Mesendoderm (in vitro differentiated cells): Measurements from ENCODE around the gene PRR33.

ENCODE experiments used
- DNase-seq: peaks from one replicate; pipeline ENCODE4 v3.0.0; 2013
- H2AK5ac ChIP-seq: 2 replicates; pipeline ENCODE4 v1.6.1; 2013; ENCODE audit warnings: low read length, inconsistent platforms
- H2BK120ac ChIP-seq: 2 replicates; pipeline ENCODE4 v1.6.1; 2013; ENCODE audit warnings: low read depth, mild to moderate bottlenecking, low read length, moderate library complexity, mixed read lengths
- H2BK15ac ChIP-seq: replicated peaks from 2 replicates; pipeline ENCODE4 v1.6.1; 2013; ENCODE audit warnings: low read depth, mild to moderate bottlenecking, moderate library complexity
- H2BK5ac ChIP-seq: 2 replicates; pipeline ENCODE4 v1.6.1; 2013; ENCODE audit warnings: low read length, inconsistent platforms
- H3K18ac ChIP-seq: 2 replicates; pipeline ENCODE4 v1.6.1; 2013; ENCODE audit warnings: mild to moderate bottlenecking, low read length, mixed read lengths
- H3K23ac ChIP-seq: one replicate; pipeline ENCODE4 v1.6.1; 2013; ENCODE audit warnings: low read length
- H3K27ac ChIP-seq: 2 replicates; pipeline ENCODE4 v1.5.1; 2013; ENCODE audit warnings: low read depth, mild to moderate bottlenecking, inconsistent platforms, low read length, moderate library complexity
- H3K27me3 ChIP-seq: 2 replicates; pipeline ENCODE4 v1.6.1; 2013; ENCODE audit warnings: low read length, control low read depth, mild to moderate bottlenecking, inconsistent platforms; ENCODE audit not compliant: insufficient read depth, poor library complexity
- H3K36me3 ChIP-seq: 2 replicates; pipeline ENCODE4 v1.6.1; 2013; ENCODE audit warnings: low read length, inconsistent platforms; ENCODE audit not compliant: control insufficient read depth, insufficient read depth
- H3K4ac ChIP-seq: one replicate; pipeline ENCODE4 v1.6.1; 2013; ENCODE audit warnings: low read depth, mild to moderate bottlenecking, low read length, moderate library complexity
- H3K4me1 ChIP-seq: 2 replicates; pipeline ENCODE4 v1.6.1; 2013; ENCODE audit warnings: low read depth, low read length, inconsistent platforms; ENCODE audit not compliant: control insufficient read depth
- H3K4me2 ChIP-seq: 2 replicates; pipeline ENCODE4 v1.6.1; 2013; ENCODE audit warnings: low read length
- H3K4me3 ChIP-seq: 2 replicates; pipeline ENCODE4 v1.5.1; 2013; ENCODE audit warnings: mild to moderate bottlenecking, low read length
- H3K56ac ChIP-seq: one replicate; pipeline ENCODE4 v1.6.1; 2013; ENCODE audit warnings: low read length
- H3K79me1 ChIP-seq: 2 replicates; pipeline ENCODE4 v1.6.1; 2013; ENCODE audit warnings: low read length, inconsistent platforms
- H3K79me2 ChIP-seq: 2 replicates; pipeline ENCODE4 v1.6.1; 2013; ENCODE audit warnings: mild to moderate bottlenecking, low read length; ENCODE audit not compliant: control insufficient read depth, insufficient read depth
- H3K9ac ChIP-seq: 2 replicates; pipeline ENCODE4 v1.6.1; 2013; ENCODE audit warnings: low read length, inconsistent platforms
- H4K5ac ChIP-seq: one replicate; pipeline ENCODE4 v1.6.1; 2013; ENCODE audit warnings: low read length
- H4K8ac ChIP-seq: one replicate; pipeline ENCODE4 v1.6.1; 2013; ENCODE audit warnings: low read depth, mild to moderate bottlenecking, control low read depth, low read length, moderate library complexity
- WGBS: extraction: QIAGEN DNeasy Blood & Tissue Kit; methylation state at CpG from one replicate; pipeline ENCODE4 v1.1.7; 2013; ENCODE audit warnings: low lambda C conversion rate, missing lambda C conversion rate; ENCODE audit not compliant: insufficient coverage; ENCODE audit errors: extremely low coverage; 5-methylcytosine and 5-hydroxymethylcytosine counted together

Gene PRR33

DNA sequence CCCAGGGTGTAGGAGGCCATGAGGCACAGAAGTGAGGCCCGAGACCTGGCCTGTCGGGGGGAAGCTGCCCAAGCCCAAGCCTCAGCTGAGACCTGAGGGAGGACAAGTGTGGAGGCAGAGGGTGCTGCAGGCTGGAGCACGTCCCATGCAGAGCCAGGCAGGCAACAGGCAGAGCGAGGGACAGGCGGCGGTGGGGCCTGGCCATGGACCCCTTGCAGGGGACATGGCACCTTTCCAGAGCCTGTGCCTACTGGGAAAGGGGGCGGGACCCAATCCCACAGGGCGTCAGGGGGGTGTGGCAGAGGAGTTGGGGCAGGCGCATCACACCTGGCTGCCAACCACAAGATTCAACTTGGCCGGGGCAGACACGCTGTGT, 48.6 kb downstream of the PRR33 start:
- Histone ChIP-seq H3K79me2 (no peaks in the 10 kb centered on the region), H3K36me3 (no peaks in the 10 kb centered on the region), H4K8ac (no peak overlapping the region), H2BK15ac (no peak overlapping the region), H2AK5ac (no peak overlapping the region), H3K9ac (no peak overlapping the region), H4K5ac (no peak overlapping the region), H3K27ac (no peak overlapping the region), H3K4me3 (no peak overlapping the region), H2BK120ac (no peak overlapping the region), H3K79me1 (no peaks in the 10 kb centered on the region), H3K23ac (no peak overlapping the region), H3K27me3 (no peaks in the 10 kb centered on the region), H3K4ac (no peak overlapping the region), H3K56ac (no peak overlapping the region), H3K18ac (no peak overlapping the region), H3K4me1 (no peaks in the 10 kb centered on the region), H3K4me2 (no peak overlapping the region), H2BK5ac (no peak overlapping the region)
- WGBS = no CpG with 5 or more reads among the region's 11 CpGs
- no peak for DNase-seq

DNA sequence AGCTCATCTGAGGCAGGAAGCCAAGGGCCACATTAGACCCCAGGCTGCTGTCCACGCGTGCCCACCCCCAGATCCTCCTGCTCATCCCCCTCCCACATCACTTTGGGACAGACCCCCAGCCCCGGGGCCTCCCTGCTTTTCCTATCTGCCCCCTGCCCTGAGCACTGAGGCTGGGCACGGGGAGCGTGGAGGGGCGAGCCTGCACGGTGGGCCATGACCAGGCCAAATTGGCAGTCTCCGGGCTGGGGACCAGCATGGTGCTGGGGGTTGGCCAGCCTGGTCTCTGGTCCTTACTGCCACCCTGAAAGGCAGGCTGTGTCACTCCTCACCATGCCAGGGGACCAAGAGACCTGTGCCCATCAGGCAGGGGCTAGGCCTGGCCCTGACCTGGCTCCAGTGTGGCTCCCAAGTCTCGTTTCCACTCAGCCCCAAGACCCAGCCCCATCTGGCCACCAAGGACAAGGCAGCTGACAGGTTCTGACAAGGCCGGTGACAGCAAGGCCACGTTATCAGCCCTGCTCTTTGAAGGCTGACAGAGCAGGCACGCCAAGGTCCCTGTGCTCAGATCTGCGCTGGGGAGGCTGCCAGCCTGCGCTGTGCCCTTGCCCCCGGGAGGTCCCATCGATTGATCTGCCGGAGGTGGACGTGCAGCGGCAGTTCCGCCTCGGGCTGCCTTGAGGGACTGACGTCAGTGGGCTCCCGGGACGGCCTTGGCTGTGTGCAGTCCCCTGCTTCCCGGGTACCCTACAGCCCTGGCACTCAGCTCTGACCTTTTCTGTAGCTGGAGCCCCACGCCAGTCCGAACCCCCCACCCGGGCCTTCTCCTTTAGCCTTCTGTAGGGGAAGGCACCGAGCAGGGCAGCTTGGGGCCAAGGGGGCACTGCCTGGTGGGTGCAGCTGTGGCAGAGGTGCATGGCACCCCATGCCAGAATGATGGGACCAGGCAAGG, 49.3 kb downstream of the PRR33 start:
- no peak overlapping the region for H3K4ac ChIP-seq
- no peak overlapping the region for H3K4me2 ChIP-seq
- H4K8ac ChIP-seq = no peak overlapping the region
- no peaks in the 10 kb centered on the region for H3K4me1 ChIP-seq
- no peak overlapping the region for H3K23ac ChIP-seq
- no peak overlapping the region for H4K5ac ChIP-seq
- no peaks in the 10 kb centered on the region for H3K79me1 ChIP-seq
- no peak overlapping the region for H3K56ac ChIP-seq
- H2AK5ac ChIP-seq = no peak overlapping the region
- H2BK120ac ChIP-seq = no peak overlapping the region
- no peak overlapping the region for H3K18ac ChIP-seq
- WGBS = no CpG with 5 or more reads among the region's 29 CpGs
- H3K27ac ChIP-seq = no peak overlapping the region
- H2BK5ac ChIP-seq = no peak overlapping the region
- no peak overlapping the region for H3K4me3 ChIP-seq
- H3K79me2 ChIP-seq = no peaks in the 10 kb centered on the region
- DNase-seq = no peak
- H3K9ac ChIP-seq = no peak overlapping the region
- H2BK15ac ChIP-seq = no peak overlapping the region
- H3K36me3 ChIP-seq = no peaks in the 10 kb centered on the region
- no peaks in the 10 kb centered on the region for H3K27me3 ChIP-seq

GRCh38 chr11:1841511-1842148, 50.1 kb downstream of the PRR33 start:
- H2BK5ac ChIP-seq = no peak overlapping the region
- WGBS = no CpG with 5 or more reads among the region's 19 CpGs
- H3K4ac ChIP-seq = no peak overlapping the region
- H3K23ac ChIP-seq = no peak overlapping the region
- H3K4me1 ChIP-seq = no peaks in the 10 kb centered on the region
- no peak overlapping the region for H3K9ac ChIP-seq
- no peak overlapping the region for H2BK120ac ChIP-seq
- H4K5ac ChIP-seq = no peak overlapping the region
- no peak overlapping the region for H2BK15ac ChIP-seq
- H4K8ac ChIP-seq = no peak overlapping the region
- H2AK5ac ChIP-seq = no peak overlapping the region
- H3K27me3 ChIP-seq = no peaks in the 10 kb centered on the region
- H3K79me2 ChIP-seq = no peaks in the 10 kb centered on the region
- no peak for DNase-seq
- H3K56ac ChIP-seq = no peak overlapping the region
- no peak overlapping the region for H3K27ac ChIP-seq
- H3K4me3 ChIP-seq = no peak overlapping the region
- H3K4me2 ChIP-seq = no peak overlapping the region
- H3K36me3 ChIP-seq = no peaks in the 10 kb centered on the region
- H3K79me1 ChIP-seq = no peaks in the 10 kb centered on the region
- H3K18ac ChIP-seq = no peak overlapping the region

GRCh38 chr11:1840780-1841480, 50.8 kb downstream of the PRR33 start:
- Histone ChIP-seq H3K4me2 (no peak overlapping the region), H2BK120ac (no peak overlapping the region), H3K4me1 (no peaks in the 10 kb centered on the region), H3K9ac (no peak overlapping the region), H3K4ac (no peak overlapping the region), H3K27me3 (no peaks in the 10 kb centered on the region), H3K18ac (no peak overlapping the region), H3K79me1 (no peaks in the 10 kb centered on the region), H3K36me3 (no peaks in the 10 kb centered on the region), H4K5ac (no peak overlapping the region), H3K79me2 (no peaks in the 10 kb centered on the region), H2AK5ac (no peak overlapping the region), H3K4me3 (no peak overlapping the region), H4K8ac (no peak overlapping the region), H3K56ac (no peak overlapping the region), H2BK15ac (no peak overlapping the region), H2BK5ac (no peak overlapping the region), H3K23ac (no peak overlapping the region), H3K27ac (no peak overlapping the region)
- no CpG with 5 or more reads among the region's 37 CpGs for WGBS
- DNase-seq = no peak

DNA sequence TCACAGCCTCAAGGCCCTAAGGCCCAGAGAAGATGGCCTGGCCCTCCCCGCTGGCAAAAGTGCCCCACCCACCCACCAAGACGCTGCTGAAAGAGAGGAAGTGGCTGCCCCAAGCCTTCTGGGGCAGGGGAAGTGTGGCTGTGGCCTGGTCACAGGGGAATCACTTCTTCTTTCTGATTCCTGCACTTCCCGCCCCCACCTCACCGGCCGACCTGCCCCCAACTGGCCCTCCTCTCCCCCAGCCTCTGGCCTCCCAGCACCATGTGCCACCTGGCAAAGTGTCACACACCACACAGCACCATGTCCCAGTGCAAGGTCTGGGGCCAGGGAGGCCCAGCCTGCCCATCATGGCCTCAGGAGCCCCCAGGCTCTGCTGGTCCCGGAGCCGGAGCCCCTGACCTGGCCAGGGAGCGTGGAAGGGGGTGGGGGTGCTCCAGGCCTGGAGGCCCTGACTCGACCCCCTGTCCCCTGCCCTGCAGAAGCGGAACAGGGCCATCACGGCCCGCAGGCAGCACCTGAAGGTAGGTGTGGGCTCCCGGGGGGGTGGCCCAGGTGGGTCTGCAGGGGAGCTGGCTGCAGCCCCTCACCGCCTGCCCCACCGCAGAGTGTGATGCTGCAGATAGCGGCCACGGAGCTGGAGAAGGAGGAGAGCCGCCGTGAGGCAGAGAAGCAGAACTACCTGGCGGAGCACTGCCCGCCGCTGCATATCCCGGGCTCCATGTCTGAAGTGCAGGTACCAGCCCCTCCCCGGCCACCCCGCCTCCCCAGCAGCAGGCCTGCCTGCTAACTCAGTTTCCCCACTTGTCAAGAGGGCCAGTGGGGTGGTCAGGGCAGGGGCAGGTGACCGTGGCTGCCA, 51.5 kb downstream of the PRR33 start:
- Histone ChIP-seq H3K4ac (no peak overlapping the region), H3K56ac (no peak overlapping the region), H3K9ac (no peak overlapping the region), H3K27me3 (no peaks in the 10 kb centered on the region), H3K79me1 (no peaks in the 10 kb centered on the region), H3K18ac (no peak overlapping the region), H3K23ac (no peak overlapping the region), H2BK120ac (no peak overlapping the region), H3K27ac (no peak overlapping the region), H2BK15ac (no peak overlapping the region), H3K4me3 (no peak overlapping the region), H4K5ac (no peak overlapping the region), H3K4me1 (no peaks in the 10 kb centered on the region), H2BK5ac (no peak overlapping the region), H3K36me3 (no peaks in the 10 kb centered on the region), H3K79me2 (no peaks in the 10 kb centered on the region), H4K8ac (no peak overlapping the region), H2AK5ac (no peak overlapping the region), H3K4me2 (no peak overlapping the region)
- WGBS = no CpG with 5 or more reads among the region's 26 CpGs
- DNase-seq = no peak
